ELR (cell line): ENCODE results near the gene PAQR6.

Experiments used
- DNase-seq: peaks from one replicate; pipeline ENCODE4 v3.0.0-alpha.2; 2015; ENCODE audit warnings: low read depth

Gene PAQR6

GRCh38 chr1:156247460-156248322 lies at the start of gene PAQR6:
TSS of gene PAQR6 (minus strand) at chr1:156248056. CDS start at chr1:156246731, 1,325 bp downstream.
- peak; percentile 18 for DNase-seq

GRCh38 chr1:156295391-156295947 lies 47.6 kb upstream of the PAQR6 start, which contains the start of gene GLMP:
TSS of gene GLMP (minus strand) at chr1:156295679. CDS start at chr1:156295645, 34 bp downstream.
- peak; percentile 76 for DNase-seq

- no peak for DNase-seq
Observed at GRCh38 chr1:156293895-156294294, 46.0 kb upstream of the PAQR6 start.

- no peak for DNase-seq
Observed at GRCh38 chr1:156293098-156293434, 45.2 kb upstream of the PAQR6 start.

- peak; percentile 90 for DNase-seq
Observed at GRCh38 chr1:156291226-156292061, 43.6 kb upstream of the PAQR6 start.

GRCh38 chr1:156289857-156290256 lies 42.0 kb upstream of the PAQR6 start:
- no peak for DNase-seq

- DNase-seq: no peak
Observed at GRCh38 chr1:156286061-156286460, 38.2 kb upstream of the PAQR6 start.

- DNase-seq: no peak
Observed at GRCh38 chr1:156285437-156285836, 37.6 kb upstream of the PAQR6 start.

- peak; percentile 40 for DNase-seq
Observed at GRCh38 chr1:156284757-156285156, 36.9 kb upstream of the PAQR6 start.

GRCh38 chr1:156284112-156284511 lies 36.3 kb upstream of the PAQR6 start, which contains the start of gene TMEM79:
TSS of gene TMEM79 (plus strand) at chr1:156284325. CDS start at chr1:156285227, 902 bp downstream.
- no peak for DNase-seq

GRCh38 chr1:156283521-156283920 lies 35.7 kb upstream of the PAQR6 start:
- DNase-seq: no peak

GRCh38 chr1:156282479-156283222 lies 34.8 kb upstream of the PAQR6 start, which contains the start of gene SMG5:
TSS of gene SMG5 (minus strand) at chr1:156282825. CDS start at chr1:156282680, 145 bp downstream.
- DNase-seq: peak; percentile 99

- peak; percentile 43 for DNase-seq
Observed at GRCh38 chr1:156281693-156282478, 34.0 kb upstream of the PAQR6 start.

- DNase-seq: peak; percentile 62
Observed at GRCh38 chr1:156281281-156281680, 33.4 kb upstream of the PAQR6 start.

GRCh38 chr1:156279837-156280236 lies 32.0 kb upstream of the PAQR6 start:
- no peak for DNase-seq

GRCh38 chr1:156276966-156277381 lies 29.1 kb upstream of the PAQR6 start:
- DNase-seq: no peak

- no peak for DNase-seq
Observed at GRCh38 chr1:156276532-156276931, 28.7 kb upstream of the PAQR6 start.

- no peak for DNase-seq
Observed at GRCh38 chr1:156270314-156270713, 22.5 kb upstream of the PAQR6 start.

GRCh38 chr1:156268336-156268735 lies 20.5 kb upstream of the PAQR6 start:
- peak; percentile 69 for DNase-seq

GRCh38 chr1:156266051-156266450 lies 18.2 kb upstream of the PAQR6 start:
- DNase-seq: no peak

- DNase-seq: no peak
Observed at GRCh38 chr1:156263288-156263655, 15.4 kb upstream of the PAQR6 start.
